RWPE1 (cell line): ENCODE measurements around the gene ELFN2.

ENCODE experiments used
- CTCF ChIA-PET: fragments of 350-600 bp; sonication (Branson Sonifier 250); formaldehyde crosslinking; extraction: SDS; loops from one replicate; lab custom pipeline; 2021; lab: Yijun Ruan, JAX
- POLR2A ChIA-PET: fragments of 400-600 bp; formaldehyde crosslinking; extraction: SDS; loops from one replicate; lab custom pipeline; 2020; ENCODE audit warnings: antibody characterized with exemption; ENCODE audit not compliant: low non-redundant PET; lab: Yijun Ruan, JAX
- DNase-seq: peaks from one replicate; pipeline ENCODE4 v3.0.0; 2012; ENCODE audit warnings: low spot score
- H3K27ac ChIP-seq: fragments of 450-650 bp; 2 replicates; pipeline ENCODE4 v1.5.1; 2017
- CTCF ChIP-seq: fragments of 450-650 bp; conservative IDR thresholded peaks from 2 replicates; pipeline ENCODE4 v1.5.1; 2017; ENCODE audit warnings: low read depth, mild to moderate bottlenecking

ELFN2 gene

DNA sequence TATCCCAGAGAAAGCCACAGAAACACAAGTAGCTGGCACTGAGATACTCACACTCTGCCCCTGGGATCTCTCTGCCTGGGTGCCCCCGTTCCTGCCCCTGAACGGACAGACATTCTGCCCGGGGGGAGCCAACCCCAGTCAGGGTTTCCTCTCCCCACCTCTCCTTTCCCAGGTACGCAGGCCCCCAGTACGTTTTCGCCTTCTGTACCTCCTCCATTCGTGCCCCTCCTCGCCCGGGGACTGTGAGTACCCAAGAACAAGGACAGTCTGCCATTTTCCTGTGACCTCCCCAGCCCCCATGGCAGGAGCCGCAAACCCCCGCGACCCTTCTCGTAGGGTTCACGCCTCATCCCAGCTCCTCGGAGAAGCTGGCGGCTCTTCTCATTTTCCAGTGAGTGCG is 29.1 kb upstream of the ELFN2 start:
- ChIA-PET CTCF (interaction anchor here (0.6 to 0.8 kb wide), 5 partner anchors 19 to 255 kb away, joined by 3 to 4 read pairs (median 3); no protein-coding TSS in a partner anchor), POLR2A (no interaction called here)
- no peak for DNase-seq
- TF ChIP-seq CTCF: no peak
- H3K27ac ChIP-seq: peak overlapping the region; percentile 74; the same call in 1 of the 2 replicates

DNA sequence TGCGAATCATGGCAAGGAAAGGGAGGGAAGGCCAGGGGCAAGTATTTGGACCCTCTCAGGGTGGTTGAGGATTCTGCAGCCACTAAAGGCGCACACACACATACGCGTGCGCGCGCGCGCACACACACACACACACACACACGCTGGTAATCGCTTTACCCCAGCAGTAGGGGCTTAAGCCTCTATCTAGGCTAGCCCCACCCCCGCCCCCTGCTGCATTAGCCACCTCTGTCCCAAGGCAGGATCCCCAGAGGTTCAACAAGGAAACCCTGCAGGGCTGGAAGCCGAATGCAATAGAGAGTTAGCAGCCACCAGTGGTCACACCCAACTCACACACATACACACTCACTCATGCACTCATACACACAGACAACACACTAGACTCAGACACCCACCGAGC is 28.6 kb upstream of the ELFN2 start:
- no peak for TF ChIP-seq CTCF
- POLR2A ChIA-PET: no interaction called here
- DNase-seq: no peak
- H3K27ac ChIP-seq: peak overlapping the region; percentile 74
- CTCF ChIA-PET: interaction anchor here (0.8 to 1.5 kb wide), 2 partner anchors 195 to 231 kb away, joined by 4 read pairs; no protein-coding TSS in a partner anchor

DNA sequence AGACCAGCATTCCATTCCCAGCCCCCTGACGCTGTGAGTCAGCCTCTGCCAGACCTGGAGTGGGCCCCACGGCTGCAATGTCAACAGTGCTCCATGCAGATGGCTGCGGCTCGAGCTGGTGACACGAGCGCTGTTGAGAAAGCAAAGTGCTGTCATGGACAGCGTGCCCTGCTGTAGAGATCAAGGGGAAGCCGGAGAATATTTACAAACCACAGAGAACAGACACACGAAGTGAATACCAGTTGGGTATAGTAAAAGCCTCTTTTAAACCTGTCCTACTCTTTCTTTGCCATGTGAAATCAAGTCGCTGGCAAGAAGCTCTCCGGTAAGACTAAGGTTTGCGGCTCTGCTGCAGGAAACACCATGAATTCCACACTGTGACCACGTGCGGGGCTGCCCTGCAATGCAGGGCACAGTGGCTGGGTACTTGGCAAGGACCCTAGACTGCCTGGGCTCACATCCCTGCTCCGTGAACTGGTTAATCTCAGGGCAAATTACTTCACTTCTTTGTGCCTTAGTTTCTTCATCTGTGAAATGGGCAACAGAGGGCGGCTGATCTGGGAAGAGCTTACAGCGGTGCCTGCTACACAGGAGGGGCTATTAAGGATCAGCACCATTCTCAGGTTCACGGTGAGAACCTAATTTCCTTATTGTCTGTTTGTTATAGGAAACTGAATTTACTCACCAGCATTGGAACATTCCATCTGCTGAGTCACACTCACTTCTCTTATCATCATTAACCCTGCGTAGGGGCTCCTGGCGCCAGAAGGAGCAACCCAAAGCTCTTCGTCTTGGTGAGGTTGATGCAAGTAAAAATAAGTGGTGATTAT is 27.8 kb upstream of the ELFN2 start:
- H3K27ac ChIP-seq: peak overlapping the region; percentile 74
- ChIA-PET CTCF (interaction anchor here (0.5 to 1.5 kb wide), 6 partner anchors 24 to 230 kb away, joined by 3 to 4 read pairs (median 4); no protein-coding TSS in a partner anchor), POLR2A (no interaction called here)
- peak; percentile 66 for DNase-seq
- no peak for TF ChIP-seq CTCF

DNA sequence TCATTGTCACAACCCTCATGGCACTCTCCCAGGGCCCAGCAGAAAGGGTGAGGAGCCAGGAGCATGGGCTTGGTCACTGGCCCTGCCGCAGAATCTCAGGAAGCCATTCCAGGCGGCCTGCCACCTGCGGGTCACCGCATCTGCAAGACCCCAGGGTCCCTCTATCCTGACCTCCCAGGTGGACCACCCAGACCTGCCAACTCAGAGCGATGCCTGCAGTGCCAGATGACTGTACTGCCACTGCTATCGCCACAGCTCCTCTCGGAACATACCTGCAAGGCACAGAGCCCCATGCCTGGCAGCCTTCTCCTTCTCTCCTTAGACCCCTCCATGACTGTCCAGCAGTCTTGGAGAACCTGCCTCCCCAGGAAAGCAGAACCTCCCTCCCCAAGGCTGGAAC is 26.4 kb upstream of the ELFN2 start:
- ChIA-PET CTCF (interaction anchor here (1.4 kb wide), 1 partner anchor 136 kb away, joined by 3 read pairs; no protein-coding TSS in a partner anchor), POLR2A (no interaction called here)
- no peak for DNase-seq
- no peak for TF ChIP-seq CTCF
- H3K27ac ChIP-seq: no peak overlapping the region; the same call in 1 of the 2 replicates

GRCh38 chr22:37451218-37451617 is 23.9 kb upstream of the ELFN2 start:
- ChIA-PET CTCF (no interaction called here), POLR2A (no interaction called here)
- TF ChIP-seq CTCF: no peak
- H3K27ac ChIP-seq: no peak overlapping the region
- DNase-seq: no peak

DNA sequence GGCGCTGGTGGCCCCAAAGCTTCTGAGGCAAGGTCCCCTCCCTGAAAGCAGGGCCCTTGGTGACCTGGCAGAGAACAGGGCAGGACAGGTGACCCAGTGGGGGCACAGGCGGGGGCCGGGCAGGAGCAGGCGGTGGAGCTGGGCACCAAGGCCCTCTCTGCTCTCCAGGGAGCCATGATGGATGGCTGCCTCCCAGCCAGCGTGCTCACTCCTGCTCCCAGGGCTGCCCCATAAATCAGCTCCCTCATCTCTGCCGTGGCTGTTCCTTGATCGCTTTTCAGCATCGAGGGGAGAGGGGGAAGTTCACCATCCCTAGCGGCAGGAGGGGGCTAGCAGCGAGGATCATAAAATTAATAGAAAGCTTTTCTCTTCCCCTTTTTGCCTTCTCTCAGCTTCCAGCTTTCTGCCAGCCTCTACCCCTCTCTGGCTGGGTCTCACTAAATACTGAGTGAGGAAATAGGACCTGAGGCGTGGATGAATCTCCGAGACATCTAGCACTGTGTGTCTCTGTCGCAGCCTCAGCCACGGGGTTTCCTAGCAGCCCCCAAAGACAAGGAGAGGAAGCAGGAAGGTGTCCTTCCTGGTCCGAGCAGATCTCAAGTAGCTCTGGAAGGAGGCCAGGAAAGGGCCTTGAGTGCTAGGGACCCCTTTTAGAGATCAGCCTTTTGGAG is 22.2 kb upstream of the ELFN2 start:
- no peak for TF ChIP-seq CTCF
- ChIA-PET POLR2A (no interaction called here), CTCF (interaction anchor here (0.5 to 0.7 kb wide), 2 partner anchors 59 to 129 kb away, joined by 3 read pairs; no protein-coding TSS in a partner anchor)
- no peak overlapping the region for H3K27ac ChIP-seq
- DNase-seq: no peak
